Raji (cell line): ENCODE measurements around the gene NDUFB2.

Experiments
- POLR2A ChIP-seq: IDR thresholded peaks from 2 replicates; pipeline ENCODE4 v1.6.1; 2011; ENCODE audit warnings: low read depth, low read length, control low read depth; ENCODE audit not compliant: insufficient read depth

NDUFB2 gene

GRCh38 chr7:140754506-140754905, 58.0 kb downstream of the NDUFB2 start:
- no peak for TF ChIP-seq POLR2A
